ENCODE results near the gene C10orf90.

The C10orf90 gene

DNA sequence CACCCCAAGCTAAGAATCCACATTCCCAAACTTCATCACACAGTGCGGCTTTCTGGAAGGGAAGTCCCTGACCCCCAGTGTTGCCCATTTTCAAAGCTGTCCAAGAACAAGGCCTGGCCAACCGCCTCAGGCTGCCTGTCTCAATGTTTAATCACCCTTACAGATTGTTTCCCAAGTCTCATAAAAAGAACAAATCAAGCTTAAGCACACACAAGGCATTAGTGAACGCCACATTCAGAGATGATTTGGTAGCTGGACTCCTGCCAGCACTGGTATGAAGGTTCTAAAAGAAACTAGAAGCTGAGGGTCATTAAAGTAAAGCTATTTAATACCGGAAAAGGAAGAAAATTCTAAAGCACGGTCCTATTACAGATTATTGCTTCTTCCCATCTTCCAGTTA is 35.6 kb downstream of the C10orf90 start:
- DNase-seq (ENCODE audit: low read depth): no peak

DNA sequence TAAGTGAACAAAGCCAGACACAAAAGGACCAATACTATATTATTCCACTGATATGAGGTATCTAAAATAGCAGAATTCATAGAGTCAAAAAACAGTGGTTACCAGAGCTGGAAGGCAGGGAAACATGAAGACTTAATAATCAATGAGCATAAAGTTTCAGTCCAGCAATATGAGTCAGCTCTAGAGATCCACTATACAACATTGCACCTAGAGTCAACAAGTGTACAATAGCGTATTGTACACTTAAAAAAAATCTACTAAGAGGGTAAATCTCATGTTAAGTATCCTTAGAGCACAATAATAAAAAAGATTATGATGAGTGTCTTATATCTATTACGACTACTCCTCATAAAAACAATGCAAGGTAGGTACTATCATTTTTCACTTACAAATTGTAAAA is 36.1 kb downstream of the C10orf90 start:
- no peak for DNase-seq (ENCODE audit: low read depth)

DNA sequence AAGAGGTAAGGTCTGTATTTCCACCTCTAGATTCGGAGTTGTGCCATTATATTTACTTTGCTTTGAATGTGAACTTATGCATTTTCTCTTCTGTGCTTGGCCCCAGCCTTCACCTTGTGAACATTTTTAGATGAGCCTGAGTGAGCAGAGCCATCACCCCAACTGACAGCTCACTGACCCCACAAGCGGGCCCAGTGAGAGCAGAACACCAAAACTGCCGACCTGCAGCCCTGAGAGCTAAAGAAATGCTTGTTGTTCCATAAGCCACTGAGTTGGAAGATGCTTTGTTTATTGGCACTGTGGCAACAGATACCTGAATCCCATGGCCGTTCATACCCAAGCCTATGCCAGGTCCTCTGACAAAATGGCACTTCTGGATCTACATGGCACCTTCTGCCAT is 37.8 kb downstream of the C10orf90 start:
- DNase-seq (ENCODE audit: low read depth): no peak

DNA sequence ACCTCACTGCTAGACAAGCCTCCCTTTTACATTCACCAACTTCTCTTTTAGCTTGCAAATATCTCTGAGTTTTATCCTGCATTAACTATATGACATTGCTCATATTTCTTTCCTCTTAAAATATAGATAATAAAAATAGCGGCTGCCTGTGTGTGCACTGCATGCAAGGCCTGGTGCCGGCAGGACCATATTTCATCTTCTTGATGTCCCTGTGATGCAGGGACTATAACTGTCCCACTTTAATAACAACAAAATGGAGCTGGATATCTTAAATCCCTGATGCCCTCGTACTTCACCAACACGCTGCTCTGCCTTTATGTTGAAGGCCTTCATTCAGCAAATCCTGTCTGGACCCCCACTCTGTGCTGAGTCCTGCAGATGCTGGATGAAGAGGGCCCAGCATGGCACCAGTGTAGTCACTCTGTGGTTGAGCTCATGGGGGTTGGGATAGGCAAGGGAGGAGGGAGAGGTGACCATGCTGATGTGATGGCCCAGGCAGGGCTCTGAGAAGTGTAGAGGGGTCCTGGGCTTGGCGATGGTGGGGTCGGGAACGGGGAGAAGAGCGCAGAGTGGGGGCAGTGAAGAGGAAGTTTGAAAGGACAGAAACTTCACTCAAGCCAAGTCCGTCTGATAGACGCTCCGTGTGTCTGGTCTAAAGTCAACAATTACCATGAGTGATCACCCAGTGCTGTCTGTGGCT is 40.4 kb downstream of the C10orf90 start:
- no peak for DNase-seq (ENCODE audit: low read depth)

DNA sequence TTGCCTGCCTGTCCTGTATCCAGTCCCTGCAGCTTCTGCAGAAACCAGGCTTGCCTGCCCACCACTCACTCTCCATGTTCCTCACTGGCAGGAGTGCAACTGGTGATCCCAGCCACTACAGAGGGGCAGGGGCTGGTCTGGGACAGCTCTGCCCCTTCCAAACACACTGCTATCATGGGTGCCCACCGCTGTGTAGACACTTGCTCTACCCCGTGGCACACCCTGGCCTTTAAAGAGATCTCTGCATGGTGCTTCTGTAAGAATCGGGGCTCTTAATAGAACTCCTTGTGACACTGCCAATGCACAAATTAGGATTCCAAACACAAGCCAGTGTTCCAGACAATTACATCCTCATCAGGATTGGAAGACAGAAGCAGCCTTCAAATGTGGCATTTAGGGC is 41.7 kb downstream of the C10orf90 start:
- no peak for DNase-seq (ENCODE audit: low read depth)

DNA sequence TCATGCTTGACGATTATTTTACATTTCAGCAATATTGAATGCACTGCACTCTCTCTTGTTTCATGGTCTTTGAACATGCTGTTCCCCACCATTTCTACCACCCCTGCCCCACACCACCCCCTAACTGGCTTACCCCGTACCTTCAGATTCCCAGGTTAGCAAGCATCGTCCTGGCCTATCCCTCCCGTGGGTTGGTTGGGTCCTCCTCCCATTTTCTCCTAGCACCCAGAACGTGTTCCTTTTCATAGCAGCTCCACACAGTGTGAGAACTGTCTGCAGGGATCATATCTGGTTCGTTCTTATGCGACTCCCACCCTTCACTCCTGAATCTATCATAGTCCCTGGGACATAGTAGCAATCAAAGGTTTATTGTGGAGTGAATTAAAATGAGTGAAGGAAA is 48.6 kb downstream of the C10orf90 start:
- no peak for DNase-seq (ENCODE audit: low read depth)

DNA sequence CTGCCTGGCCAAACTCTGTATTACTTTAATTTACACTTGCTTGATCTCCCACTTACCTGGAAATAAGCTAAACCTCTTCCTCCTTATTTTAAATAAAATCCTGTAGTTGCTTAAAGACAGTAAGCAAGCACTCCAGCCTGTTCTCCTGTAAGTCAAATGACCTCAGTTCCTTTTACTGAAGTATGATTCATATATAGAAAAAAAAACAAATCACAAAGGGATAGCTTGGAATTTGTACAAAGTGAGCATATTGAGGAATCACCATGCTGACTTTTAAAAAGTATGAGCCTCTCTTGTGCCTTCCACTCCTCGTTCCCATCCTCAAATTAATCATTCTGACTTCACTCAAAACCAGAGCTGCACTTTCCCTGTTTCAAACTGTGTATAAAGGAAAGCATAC is 52.0 kb downstream of the C10orf90 start:
- DNase-seq (ENCODE audit: low read depth): no peak

DNA sequence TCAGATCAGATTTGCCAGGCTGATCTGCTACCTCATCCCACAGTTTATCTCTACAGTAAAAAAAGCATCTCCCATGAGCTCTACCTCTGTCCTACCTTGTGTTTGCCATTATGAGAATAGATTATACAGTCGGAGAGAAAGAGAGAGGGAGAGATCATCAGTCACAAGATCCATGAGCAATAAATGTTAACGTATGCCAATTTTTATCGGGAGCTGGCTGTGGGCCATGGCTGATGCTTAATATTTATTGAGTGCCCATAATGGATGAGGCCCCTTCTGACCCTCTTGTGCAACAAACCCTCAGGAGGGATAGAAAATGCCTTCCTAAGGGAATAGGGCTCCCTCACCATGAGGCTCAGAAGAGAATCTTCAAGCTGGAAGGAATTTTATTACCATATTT is 52.8 kb downstream of the C10orf90 start:
- DNase-seq (ENCODE audit: low read depth): no peak

DNA sequence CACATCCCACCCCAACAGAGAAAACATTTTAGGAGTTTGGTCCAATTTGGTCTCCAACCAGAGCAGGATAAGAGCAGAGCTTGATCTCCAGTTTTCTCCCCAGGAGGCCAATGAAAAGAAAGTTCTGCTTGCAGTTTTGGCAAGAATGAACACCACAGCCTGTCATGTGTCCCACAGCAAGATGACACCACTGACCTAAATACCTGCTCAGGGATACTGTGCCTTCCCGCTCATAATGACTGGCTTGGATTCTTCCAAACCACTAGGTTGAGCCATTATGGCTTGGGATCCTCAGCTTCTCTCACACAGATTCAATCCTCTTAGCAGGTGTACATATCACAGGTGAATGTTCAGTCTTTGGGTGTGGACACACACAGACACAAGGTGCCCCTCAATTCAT is 53.3 kb downstream of the C10orf90 start:
- no peak for DNase-seq (ENCODE audit: low read depth)

DNA sequence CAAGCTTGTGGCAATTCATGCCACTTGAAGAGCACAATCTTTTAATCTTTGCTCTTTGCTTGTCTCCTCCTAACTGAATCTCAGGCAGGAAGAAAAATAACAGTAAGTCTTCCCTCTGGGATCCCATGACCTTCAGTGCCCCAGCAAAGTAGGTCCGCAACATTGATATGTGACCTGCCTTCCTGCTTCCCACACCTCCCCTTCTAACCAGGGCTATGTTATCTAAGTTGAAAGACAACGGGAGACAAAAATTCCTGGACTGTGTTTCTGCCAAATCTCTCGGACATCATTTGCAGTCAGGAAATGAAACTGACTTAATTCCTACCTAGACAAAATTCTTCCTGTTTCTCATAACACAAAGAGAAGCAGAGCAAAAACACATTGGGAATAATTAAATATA is 53.8 kb downstream of the C10orf90 start:
- no peak for DNase-seq (ENCODE audit: low read depth)

DNA sequence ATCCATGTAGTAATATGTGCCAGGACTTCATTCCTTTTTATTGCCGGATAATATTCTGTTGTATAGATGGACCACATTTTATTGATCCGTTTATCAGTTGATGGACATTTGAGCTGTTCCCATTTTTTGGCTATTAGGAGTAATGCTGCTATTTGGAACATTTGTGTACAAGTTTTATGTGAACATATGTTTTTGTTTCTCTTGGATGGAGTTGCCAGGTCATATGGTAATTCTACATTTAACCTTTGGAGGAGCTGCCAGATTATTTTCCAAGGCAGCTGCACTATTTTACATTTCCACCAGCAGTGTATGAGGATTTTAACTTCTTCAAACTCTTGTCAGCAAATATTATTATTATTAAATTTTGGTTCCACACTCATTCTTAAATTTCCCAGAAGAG is 59.2 kb downstream of the C10orf90 start:
- DNase-seq (ENCODE audit: low read depth): no peak

DNA sequence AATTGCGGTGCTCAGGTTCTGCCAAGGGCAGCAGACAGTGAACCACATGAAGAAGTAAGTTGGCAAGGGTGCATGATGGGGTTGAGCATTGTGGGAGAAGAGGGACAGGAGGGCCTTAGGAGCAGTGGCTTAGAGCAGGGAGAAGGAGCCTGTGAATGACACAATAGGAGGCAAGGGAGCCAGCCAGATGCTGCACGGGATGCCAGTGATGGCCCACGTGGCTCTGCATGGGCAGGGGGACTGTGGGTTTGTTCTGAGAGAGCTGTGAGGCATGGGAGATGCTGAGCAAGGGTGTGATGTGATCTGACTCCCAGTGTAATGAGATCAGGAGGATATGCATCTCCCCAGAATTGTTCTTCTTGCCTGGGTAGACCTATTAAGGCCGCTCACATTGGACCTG is 60.9 kb downstream of the C10orf90 start:
- DNase-seq (ENCODE audit: low read depth): no peak

DNA sequence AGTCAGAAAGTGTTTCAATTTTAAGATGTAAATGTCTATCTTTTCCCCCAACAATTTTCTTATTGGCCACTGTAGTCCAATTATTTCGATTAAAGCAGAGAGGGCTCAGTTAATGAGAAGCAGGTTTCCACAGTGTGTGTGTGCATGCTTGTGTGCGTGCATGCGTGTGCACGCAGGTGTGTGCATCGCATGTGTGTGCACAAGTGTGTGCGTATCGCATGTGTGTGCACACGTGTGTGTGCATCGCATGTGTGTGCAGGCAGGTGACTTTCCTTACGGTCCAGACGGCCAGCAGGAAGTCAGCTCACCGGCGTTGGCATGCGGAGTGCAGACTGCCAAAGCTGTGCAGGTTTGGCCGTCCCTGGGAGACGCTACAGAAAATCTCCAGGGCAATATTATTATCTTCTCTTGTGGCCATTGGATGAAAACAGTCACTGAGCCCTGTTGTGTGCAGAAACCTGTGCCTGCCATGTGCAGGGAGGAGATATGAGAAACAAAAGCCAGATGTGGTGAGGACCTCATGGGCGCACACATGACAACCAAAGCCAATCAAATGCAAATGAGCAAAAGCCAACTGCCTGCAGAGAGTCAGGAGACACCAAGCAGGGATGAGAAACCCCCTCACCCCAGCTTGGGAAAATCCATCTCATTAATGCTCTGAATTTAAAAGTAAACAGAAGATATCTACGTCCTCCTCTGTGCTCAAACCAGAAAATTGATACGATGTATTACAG is 70.4 kb downstream of the C10orf90 start:
- DNase-seq (ENCODE audit: low read depth): no peak

DNA sequence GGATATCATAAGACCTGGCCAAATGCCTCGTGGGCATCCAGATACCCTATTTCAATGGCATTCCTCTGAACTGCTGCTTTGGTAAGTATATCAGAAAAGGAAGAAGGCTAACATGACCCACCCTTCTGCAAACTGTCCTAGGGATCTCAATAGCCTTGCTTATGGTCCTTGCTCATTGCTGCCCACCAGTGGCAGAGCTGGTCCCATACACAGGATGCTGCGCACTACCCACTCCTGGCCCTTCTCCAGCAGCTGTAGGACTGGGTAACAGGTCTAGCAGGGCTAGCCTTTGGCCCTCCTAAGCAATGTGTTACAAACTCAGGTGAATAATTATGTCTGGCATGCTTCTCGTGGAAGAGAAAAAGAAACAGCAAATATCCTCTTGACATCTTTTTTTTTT is 72.5 kb downstream of the C10orf90 start:
- no peak for DNase-seq (ENCODE audit: low read depth)

DNA sequence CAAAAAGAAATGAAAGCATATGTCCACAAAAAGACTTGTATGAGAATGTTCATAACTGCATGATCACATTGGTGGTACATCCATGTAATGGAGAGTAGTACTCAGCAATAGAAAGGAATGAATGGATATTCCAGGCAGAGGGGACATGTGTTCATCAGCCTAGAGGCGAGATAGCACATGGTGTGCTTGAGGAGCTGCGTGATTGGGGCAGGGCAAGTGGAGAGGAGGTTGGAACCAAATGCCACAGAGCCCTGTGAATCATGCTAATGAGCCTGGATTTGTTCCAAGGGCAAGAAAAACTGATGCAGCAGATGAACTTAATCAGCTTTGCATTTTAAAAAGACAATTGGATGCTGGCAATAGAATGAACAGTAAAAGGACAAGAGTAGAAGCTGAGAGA is 73.3 kb downstream of the C10orf90 start:
- no peak for DNase-seq (ENCODE audit: low read depth)

DNA sequence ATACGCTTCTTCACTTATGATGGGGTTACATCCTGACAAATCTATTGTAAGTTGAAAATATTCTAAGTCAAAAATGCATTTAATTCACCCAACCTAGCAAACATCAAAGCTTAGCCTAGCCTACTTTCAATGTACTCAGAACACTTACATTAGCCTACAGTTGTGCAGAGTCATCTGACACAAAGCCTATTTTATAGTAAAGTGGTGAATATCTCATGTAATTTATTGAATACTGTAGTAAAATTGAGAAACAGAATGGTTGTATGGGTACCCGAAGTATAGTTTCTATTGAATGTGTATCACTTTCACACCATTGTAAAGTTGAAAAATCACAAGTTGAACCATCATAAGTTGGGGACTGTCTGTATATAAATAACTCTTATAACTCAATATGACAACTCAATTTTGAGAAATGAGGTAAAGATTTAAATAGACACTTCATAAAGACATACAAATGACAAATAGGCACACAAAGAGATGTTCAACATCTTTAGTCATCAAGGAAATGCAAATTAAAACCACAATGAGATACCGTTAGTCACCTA is 73.9 kb downstream of the C10orf90 start:
- no peak for DNase-seq (ENCODE audit: low read depth)

DNA sequence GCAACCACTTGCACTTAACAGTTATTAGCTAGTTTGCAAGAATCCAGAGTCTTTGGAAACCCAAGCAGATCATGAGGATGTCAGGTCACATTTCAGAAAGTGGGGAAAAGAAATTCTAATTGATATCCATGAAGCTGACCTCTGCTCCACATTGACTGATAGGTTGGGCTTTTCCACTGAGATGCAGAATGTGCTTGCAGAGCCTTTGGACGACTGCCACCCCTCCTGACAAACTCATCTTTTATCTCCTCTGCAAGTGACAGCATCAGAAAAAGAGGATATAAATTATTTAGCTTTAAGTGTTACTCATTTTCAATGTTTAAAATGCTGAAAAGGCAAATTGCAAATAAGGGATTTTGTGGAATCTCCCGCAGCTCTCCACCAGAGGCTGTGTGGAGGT is 75.3 kb downstream of the C10orf90 start:
- DNase-seq (ENCODE audit: low read depth): no peak

DNA sequence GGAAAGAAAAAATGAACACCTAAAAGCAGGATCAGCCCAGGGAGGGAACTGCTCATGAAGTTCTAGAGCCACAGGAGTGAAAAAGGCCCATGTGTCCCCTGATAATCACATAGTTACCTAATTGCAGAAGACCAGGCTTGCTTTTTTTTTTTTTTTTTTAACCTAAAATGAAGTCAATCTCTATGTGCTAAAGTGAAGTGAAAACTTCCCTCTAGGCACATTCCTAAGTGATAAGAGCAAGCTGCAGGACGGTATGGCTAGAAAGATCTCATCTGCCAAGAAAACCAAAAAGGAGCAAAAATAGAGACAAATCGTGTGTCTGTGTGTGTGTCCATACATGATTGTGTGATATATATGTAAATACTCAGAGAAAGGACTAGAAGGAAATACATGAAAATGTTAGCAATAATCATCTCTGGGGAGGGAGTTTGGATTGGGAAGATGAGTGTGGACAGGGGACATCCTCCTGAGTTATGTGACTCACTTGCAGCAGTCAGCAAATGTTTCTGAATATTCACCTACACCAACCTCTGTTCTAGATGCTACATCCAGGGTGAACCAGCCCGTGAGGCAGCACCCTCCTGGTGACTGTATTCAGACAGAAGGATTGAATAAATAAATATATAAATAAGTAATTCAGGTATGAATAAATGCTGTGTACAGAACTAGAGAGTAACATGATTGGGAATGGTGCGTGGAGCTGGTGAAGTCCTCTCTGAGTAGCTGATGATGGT is 76.4 kb downstream of the C10orf90 start:
- DNase-seq (ENCODE audit: low read depth): no peak

DNA sequence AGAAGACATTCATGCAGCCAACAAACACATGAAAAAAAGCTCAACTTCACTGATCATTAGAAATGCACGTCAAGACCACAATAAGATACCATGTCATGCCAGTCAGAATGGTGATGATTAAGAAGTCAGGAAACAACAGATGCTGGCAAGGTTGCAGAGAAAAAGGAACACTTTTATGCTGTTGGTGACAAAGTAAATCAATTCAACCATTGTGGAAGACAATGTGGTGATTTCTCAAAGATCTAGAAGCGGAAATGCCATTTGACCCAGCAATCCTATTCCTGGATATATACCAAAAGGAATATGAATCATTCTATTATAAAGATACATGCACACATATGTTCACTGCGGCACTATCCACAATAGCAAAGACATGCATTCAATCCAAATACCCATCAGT is 77.6 kb downstream of the C10orf90 start:
- no peak for DNase-seq (ENCODE audit: low read depth)

DNA sequence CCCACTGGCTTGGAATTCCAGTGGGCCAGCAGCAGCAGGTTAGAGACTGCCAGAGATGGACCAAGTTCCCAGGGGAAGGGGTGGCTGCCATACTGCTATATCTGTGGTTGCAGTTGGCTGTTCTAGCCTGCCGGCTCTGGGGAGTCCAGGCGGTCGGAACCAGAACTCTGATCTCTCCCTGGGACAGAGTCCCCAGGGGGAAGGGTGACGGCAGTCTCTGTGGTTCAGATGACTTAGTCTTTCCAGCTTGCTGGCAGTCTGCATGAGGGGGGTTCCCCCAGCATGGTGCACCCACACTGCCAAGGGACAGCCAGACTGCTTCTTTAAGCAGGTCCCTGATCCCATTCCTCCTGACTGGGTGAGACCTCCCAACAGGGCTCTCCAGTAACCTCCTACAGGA is 82.5 kb downstream of the C10orf90 start:
- no peak for DNase-seq (ENCODE audit: low read depth)

DNA sequence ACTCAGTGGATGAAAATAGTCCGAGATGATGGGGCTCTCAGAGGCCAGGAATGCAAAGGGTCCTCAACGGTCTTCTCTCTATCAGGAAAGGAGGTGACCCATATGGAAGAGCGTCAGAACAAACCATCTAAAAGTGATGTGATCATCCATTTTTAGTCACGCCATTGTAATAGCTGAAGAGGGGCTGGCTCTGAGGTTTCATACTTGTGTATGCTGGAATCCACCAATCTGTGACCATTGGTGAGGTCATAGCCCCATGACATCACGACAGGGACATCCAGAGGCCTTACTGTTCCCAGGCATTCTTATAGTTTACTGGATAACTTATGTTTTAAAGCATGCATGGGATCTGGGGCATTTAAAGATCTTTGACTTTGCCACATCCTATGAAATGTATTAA is 83.6 kb downstream of the C10orf90 start:
- DNase-seq (ENCODE audit: low read depth): no peak

DNA sequence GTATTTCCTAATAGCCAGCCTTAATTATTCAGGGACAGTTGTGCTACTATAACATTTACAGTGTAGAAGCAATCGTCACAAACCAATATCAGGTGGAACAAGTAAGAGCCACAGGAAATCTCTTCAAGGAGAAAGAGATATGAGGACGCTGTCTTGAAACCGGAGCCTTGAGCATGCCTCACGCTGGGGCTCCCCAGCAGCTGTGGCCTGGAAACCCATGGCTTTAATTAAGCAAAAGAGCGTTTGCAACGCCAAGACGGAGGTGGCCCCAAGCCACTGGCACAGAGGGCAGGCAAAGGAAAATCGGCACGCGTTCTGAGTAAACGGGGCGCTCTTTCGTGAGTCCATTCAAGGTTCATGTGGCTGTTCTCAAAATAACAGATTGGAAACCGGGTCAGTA is 84.4 kb downstream of the C10orf90 start:
- no peak for DNase-seq (ENCODE audit: low read depth)
